GM12864 (cell line): ENCODE results near the gene VGLL4.

Experiments
- DNase-seq: peaks from one replicate; pipeline ENCODE4 v3.0.0-alpha.2; 2011; ENCODE audit warnings: low read depth
- H3K4me3 ChIP-seq: 2 replicates; pipeline ENCODE4 v1.5.1; 2011; ENCODE audit warnings: mild to moderate bottlenecking, low read depth, low read length, control low read depth
- TF ChIP-seq, protein P1 (sequence below): IDR thresholded peaks from 2 replicates; pipeline ENCODE4 v1.5.1; 2011; ENCODE audit warnings: low read depth, mild to moderate bottlenecking, moderate library complexity, low read length, control low read depth, inconsistent platforms; ENCODE audit errors: missing control alignments

VGLL4 gene

DNA sequence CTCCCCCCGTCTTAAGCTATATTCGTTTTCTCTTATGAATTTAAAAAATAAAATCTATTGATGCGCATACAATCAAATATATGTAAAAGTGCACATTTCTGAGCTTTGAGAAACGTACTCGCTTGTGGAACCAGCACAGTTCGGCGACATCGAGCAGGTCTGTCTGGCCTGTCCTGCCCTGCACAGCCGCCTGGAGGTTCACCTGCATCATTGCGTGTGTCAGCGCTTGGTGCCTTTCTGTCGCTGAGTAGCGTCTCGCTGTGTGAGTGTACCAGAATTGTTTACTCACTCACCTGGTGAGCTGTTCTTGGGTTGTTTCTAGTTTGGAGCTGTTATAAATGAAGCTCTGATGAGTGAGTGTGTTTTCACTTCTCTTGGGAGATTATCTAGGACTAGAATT is 104.0 kb downstream of the VGLL4 start:
- no peak overlapping the region for H3K4me3 ChIP-seq
- TF ChIP-seq, protein P1, sequence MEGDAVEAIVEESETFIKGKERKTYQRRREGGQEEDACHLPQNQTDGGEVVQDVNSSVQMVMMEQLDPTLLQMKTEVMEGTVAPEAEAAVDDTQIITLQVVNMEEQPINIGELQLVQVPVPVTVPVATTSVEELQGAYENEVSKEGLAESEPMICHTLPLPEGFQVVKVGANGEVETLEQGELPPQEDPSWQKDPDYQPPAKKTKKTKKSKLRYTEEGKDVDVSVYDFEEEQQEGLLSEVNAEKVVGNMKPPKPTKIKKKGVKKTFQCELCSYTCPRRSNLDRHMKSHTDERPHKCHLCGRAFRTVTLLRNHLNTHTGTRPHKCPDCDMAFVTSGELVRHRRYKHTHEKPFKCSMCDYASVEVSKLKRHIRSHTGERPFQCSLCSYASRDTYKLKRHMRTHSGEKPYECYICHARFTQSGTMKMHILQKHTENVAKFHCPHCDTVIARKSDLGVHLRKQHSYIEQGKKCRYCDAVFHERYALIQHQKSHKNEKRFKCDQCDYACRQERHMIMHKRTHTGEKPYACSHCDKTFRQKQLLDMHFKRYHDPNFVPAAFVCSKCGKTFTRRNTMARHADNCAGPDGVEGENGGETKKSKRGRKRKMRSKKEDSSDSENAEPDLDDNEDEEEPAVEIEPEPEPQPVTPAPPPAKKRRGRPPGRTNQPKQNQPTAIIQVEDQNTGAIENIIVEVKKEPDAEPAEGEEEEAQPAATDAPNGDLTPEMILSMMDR = no peak
- no peak for DNase-seq

DNA sequence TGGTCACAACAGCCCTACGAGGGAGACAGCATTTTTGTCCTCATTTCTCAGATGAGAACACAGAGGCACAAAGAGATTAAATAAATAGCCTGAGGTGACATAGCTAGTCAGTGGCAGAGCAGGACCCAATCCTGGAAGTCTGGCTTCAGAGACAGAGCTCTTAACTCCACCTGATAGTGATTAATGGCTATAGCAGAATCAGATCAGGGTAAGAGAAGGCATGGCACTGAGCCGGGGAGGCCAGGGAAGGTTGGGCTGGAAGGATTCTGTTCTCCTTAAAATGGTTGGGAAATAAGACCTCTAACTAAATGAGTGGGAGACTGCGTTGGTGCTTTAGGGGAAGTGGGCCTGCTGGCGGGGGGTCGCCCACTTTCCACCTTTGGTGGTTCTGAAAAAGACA is 104.5 kb downstream of the VGLL4 start:
- H3K4me3 ChIP-seq = no peak overlapping the region
- no peak for DNase-seq
- TF ChIP-seq, protein P1 = no peak

DNA sequence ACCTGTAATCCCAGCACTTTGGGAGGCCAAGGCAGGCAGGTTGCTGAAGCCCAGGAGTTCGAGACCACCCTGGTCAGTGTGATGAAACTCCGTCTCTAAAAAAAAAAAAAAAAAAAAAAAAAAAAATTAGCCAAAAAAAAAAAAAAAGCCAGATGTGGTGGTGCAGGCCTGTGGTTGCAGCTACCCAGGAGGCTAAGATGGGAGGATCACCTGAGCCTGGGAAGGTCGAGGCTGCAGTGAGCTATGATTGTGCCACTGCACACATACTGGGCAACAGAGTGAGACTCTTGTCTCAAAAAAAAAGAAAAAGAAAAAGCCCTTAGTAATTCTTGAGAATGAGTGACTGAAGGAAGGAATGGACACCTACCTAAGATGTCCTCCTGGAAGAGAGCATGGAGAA is 105.1 kb downstream of the VGLL4 start:
- no peak overlapping the region for H3K4me3 ChIP-seq
- TF ChIP-seq, protein P1 = no peak
- DNase-seq = no peak

DNA sequence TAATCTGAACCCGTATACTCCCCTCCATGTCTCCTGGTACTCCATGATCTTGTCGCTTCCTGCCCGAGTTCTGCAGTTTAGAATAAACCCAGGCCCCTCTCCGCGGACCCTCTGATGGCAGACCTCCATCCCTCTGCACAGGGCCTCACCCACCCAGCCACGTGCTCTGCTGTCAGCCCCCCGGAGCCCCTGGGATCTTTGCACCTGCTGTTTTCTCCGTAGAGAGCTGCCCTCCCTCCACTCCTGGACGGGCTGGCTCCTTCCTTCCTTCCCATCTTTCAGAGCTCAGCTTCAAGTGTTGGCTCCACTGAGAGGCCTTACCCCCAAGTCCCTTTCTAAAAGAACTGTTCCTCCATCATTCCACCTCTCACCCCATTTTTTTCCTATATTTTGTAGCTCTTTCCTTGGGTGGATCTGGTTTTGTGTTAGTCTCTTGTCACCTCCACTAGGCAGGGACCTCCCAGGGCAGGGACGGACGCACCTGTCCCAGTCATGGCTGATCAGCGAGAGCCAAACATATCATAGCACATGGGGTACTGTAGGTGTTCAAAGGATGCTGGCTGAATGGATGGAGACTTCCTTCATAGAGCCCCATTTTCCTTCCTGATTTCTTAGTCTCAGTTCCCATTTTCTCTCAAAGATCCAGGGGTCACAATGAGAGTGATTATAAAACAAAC is 106.6 kb downstream of the VGLL4 start:
- H3K4me3 ChIP-seq = no peak overlapping the region
- no peak for DNase-seq
- TF ChIP-seq, protein P1 = no peak

- no peak for DNase-seq
- no peak overlapping the region for H3K4me3 ChIP-seq
- TF ChIP-seq, protein P1 = no peak
Observed at GRCh38 chr3:11536132-11536935, 107.4 kb downstream of the VGLL4 start.

DNA sequence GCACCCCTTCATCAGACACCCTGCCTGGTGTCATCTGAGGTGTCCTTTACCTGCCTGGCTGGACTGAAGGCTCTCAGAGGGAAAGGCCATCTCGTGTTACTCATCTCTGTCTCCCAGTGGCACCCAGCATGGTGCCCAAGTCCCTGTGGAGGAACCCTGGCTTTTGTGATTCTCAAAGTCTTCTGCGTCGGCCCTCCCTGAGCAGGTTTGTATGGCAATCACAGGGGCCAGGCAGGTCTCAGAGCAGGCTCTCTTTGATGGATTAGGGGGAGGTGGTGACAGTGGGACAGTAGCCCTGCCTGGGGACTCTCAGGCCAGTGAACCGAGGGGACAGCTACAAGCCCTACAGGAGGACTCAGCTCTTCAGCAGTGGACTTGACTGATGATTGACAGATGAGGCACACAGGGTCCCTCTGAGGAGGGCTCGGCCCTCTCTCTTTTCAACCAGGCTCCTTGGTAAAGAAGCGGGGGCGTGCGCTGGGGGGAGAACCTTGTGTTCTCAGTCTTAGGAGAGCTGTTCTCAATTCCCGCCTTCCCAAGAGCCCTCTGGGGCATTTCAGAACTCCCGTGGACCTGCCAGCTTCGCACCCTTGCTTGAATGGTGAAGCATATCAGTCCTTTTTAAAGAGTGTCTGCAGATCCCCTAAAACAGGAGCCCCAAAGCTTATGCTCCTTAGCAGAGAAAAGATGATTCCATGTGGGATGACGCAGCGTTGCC is 108.3 kb downstream of the VGLL4 start:
- TF ChIP-seq, protein P1 = no peak
- no peak overlapping the region for H3K4me3 ChIP-seq
- no peak for DNase-seq
